ENCODE measurements around the gene PAF1.

GRCh38 chr19:39427707-39428106 is 36.8 kb upstream of the PAF1 start:
- TF ChIP-seq USF1 (IDR thresholded peaks at IDR 0.05) (no peak), EP300 (IDR thresholded peaks at IDR 0.05; ENCODE audit: borderline replicate concordance) (no peak), MAX (IDR thresholded peaks at IDR 0.05) (no peak), TAF1 (IDR thresholded peaks at IDR 0.05; ENCODE audit: low read depth) (no peak), REST (IDR thresholded peaks at IDR 0.05; ENCODE audit: low read depth) (no peak), YY1 (IDR thresholded peaks at IDR 0.05; ENCODE audit: low read depth) (no peak), RAD21 (IDR thresholded peaks at IDR 0.05; ENCODE audit: low read depth) (no peak), NFIC (IDR thresholded peaks at IDR 0.05) (no peak), CEBPB (IDR thresholded peaks at IDR 0.05) (no peak), TCF12 (IDR thresholded peaks at IDR 0.05; ENCODE audit: low read depth) (no peak), FOXM1 (IDR thresholded peaks at IDR 0.05; ENCODE audit: borderline replicate concordance, low read depth) (no peak), CREB1 (IDR thresholded peaks at IDR 0.05; ENCODE audit: low read depth) (no peak)

Data from Ishikawa (cell line).